Kidney (tissue), 14 donors: ENCODE results near the gene PCSK1N. TPM values are rescaled to one million over a fixed set of nuclear protein-coding genes. Genes with fewer than 3 reads are reported as not detected.
A peak's percentile ranks its signal among the peaks of the same experiment; 100 is the strongest.

Experiments used
- DNase-seq, 5 donors: peaks; one replicate each; pipeline ENCODE4 v3.0.0-alpha.2; 2013 to 2020
- FAIRE-seq: peaks from 2 replicates; lab custom pipeline; 2012; peaks lifted over from hg19 to GRCh38; lab: Jason Lieb, UNC
- H3K27ac ChIP-seq, 2 donors: one replicate each; pipeline ENCODE4 v1.7.0; 2013; ENCODE audit warnings: low read depth in 2 of 2, low read length in 2 of 2, inconsistent platforms in 1 of 2
- H3K27me3 ChIP-seq: one replicate; pipeline ENCODE4 v1.7.1; 2013; ENCODE audit warnings: low read length, inconsistent platforms; ENCODE audit not compliant: control insufficient read depth, insufficient read depth
- H3K36me3 ChIP-seq, 3 donors: one replicate each; pipeline versions ENCODE4 v1.7.0 to v1.7.1; 2013; ENCODE audit warnings: low read length in 3 of 3, control low read depth in 1 of 3, inconsistent platforms in 1 of 3; ENCODE audit not compliant: insufficient read depth in 3 of 3, control insufficient read depth in 2 of 3
- H3K4me1 ChIP-seq, 3 donors: one replicate each; pipeline versions ENCODE4 v1.7.0 to v1.7.1; 2013; ENCODE audit warnings: low read length in 3 of 3, inconsistent platforms in 1 of 3, low read depth in 1 of 3; ENCODE audit not compliant: control insufficient read depth in 2 of 3, insufficient read depth in 2 of 3
- H3K4me3 ChIP-seq, 3 donors: one replicate each; pipeline versions ENCODE4 v1.7.0 to v1.8.1; 2013; ENCODE audit warnings: low read length in 3 of 3, control low read depth in 1 of 3, inconsistent platforms in 1 of 3
- H3K9ac ChIP-seq, 3 donors: one replicate each; pipeline versions ENCODE4 v1.7.0 to v1.7.1; 2013; ENCODE audit warnings: low read length in 3 of 3, control low read depth in 1 of 3, inconsistent platforms in 1 of 3
- H3K9me3 ChIP-seq, 3 donors: one replicate each; pipeline versions ENCODE4 v1.7.0 to v1.7.1; 2013; ENCODE audit warnings: low read length in 3 of 3, control low read depth in 1 of 3, inconsistent platforms in 1 of 3; ENCODE audit not compliant: control insufficient read depth in 2 of 3, insufficient read depth in 1 of 3
- CTCF ChIP-seq: IDR thresholded peaks from 3 replicates; pipeline ENCODE4 v1.5.1; 2012; ENCODE audit warnings: mild to moderate bottlenecking, moderate library complexity, borderline replicate concordance; ENCODE audit not compliant: insufficient read depth; ENCODE audit errors: extremely low read depth
- intact Hi-C: fragments of 100-400 bp; cut with DNase I; formaldehyde crosslinking; loops from one replicate; pipeline ENCODE4 v1.11.1; 2022
- polyA plus RNA-seq: library from polyadenylated mRNA; stranded (reverse); fragments of 350-450 nt; fragmentation: Illumina TruSeq; extraction: RNeasy Lipid Tissue Mini Kit (QIAGEN cat#74804); gene quantifications from one replicate; pipeline ENCODE4 v1.2.3, GENCODE V29; 2014; ENCODE audit warnings: low read depth, low replicate concordance; ENCODE audit not compliant: insufficient read depth
- total RNA-seq: library from RNA; stranded (reverse); fragmentation: NEBNext Ultra II Directional; extraction: Animal tissue kit (Norgen Biotek cat#: 25700); gene quantifications from one replicate; pipeline ENCODE4 v1.2.1, GENCODE V29; 2021
- donor health status: control.
- donor health status: control.
- donor health status: control.
- donor health status: control.
- donor health status: control.
- donor health status: DM: yes; HTN: yes; CAD: no.
- donor health status: Normal renal cell carcinoma (clear cell type).

Gene PCSK1N
- total and polyA plus RNA-seq, 2 donors from 2014 or later, result 131 to 331 TPM

DNA sequence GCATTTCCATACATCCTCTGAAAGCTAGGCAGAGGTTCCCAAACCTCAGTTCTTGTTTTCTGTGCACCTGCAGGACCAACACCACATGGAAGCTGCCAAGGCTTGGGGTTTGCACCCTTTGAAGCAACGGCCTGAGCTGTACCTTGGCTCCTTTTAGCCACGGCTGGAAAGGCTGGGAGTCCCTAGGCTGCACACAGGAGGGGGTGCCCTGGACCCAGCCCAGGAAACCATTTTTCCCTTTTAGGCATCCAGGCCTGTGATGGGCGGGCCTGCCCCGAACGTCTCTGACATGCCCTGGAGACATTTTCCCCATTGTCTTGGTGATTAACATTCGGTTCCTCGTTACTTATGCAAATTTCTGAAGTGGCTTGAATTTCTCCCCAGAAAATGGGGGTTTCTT, 17.4 kb upstream of the PCSK1N start:
- H3K27me3 ChIP-seq, result no peaks in the 10 kb centered on the region
- no peaks in the 10 kb centered on the region for H3K9me3 ChIP-seq
- no peak overlapping the region for H3K27ac ChIP-seq
- H3K4me3 ChIP-seq, result no peak overlapping the region
- no peaks in the 10 kb centered on the region for H3K4me1 ChIP-seq
- intact Hi-C loops, result no loop called here
- no peak overlapping the region for H3K9ac ChIP-seq
- DNase-seq, result no peak
- TF ChIP-seq CTCF, result no peak
- FAIRE-seq, result no peak
- H3K36me3 ChIP-seq, result no peaks in the 10 kb centered on the region

GRCh38 chrX:48848847-48849246, 13.4 kb upstream of the PCSK1N start:
- no peak for DNase-seq
- Histone ChIP-seq H3K36me3 (no peaks in the 10 kb centered on the region), H3K27me3 (no peaks in the 10 kb centered on the region), H3K4me1 (no peaks in the 10 kb centered on the region), H3K4me3 (no peak overlapping the region), H3K27ac (no peak overlapping the region), H3K9ac (no peak overlapping the region), H3K9me3 (no peaks in the 10 kb centered on the region)
- FAIRE-seq, result no peak
- intact Hi-C loops, result no loop called here
- no peak for TF ChIP-seq CTCF

- no peak overlapping the region for H3K27ac ChIP-seq
- no peaks in the 10 kb centered on the region for H3K36me3 ChIP-seq
- no peak overlapping the region for H3K4me3 ChIP-seq
- H3K9ac ChIP-seq, result no peak overlapping the region
- DNase-seq (no peak), FAIRE-seq (no peak)
- peaks cover 2% of the 10 kb centered on the region for H3K27me3 ChIP-seq
- no peak for TF ChIP-seq CTCF
- H3K9me3 ChIP-seq, result no peaks in the 10 kb centered on the region
- intact Hi-C loops, result no loop called here
- H3K4me1 ChIP-seq, result peaks cover 0 to 3% (median 0%) of the 10 kb centered on the region in 3 donors
Observed at GRCh38 chrX:48839686-48840085, 4.3 kb upstream of the PCSK1N start.

DNA sequence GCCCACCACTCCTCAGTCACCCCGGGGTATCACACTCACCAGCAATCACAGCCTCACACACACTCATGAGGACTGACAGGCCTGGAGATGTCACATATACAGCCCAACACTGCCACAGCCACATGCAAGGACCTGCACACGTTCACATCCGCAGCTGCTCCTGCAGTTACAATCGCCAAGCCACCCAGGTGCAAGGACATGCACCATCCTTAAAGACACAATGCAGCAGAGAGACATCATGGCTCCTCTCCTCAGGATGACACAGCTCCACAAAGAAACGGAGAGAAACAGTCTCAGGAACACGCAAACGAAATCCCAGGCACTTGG, 1.1 kb downstream of the PCSK1N start:
- FAIRE-seq (no peak), DNase-seq (no peak)
- Histone ChIP-seq H3K9me3 (no peaks in the 10 kb centered on the region), H3K36me3 (no peaks in the 10 kb centered on the region), H3K27me3 (peaks cover 2% of the 10 kb centered on the region), H3K4me1 (peaks cover 0 to 7% (median 0%) of the 10 kb centered on the region in 3 donors), H3K9ac (no peak overlapping the region), H3K27ac (no peak overlapping the region), H3K4me3 (peak overlapping the region; percentile 46 to 68 (median 56))
- intact Hi-C loops, result no loop called here
- TF ChIP-seq CTCF, result no peak
